ENCODE results near the gene SRRM4. TPM values are rescaled to one million over a fixed set of nuclear protein-coding genes. Genes with fewer than 3 reads are reported as not detected.

The SRRM4 gene
- total RNA-seq (not detected), total RNA-seq (0 to 0.18 (median 0) reads per million in 172 experiments)
- not detected for polyA plus RNA-seq (2013, experiment 1 of 2)
- polyA plus RNA-seq (2013, experiment 2 of 2), result 0.01 TPM

GRCh38 chr12:118981285-118982211 lies at the start of gene SRRM4:
Gene SRRM4 (plus strand): TSS chr12:118981541. CDS start chr12:118981883, 342 bp downstream.
- no peaks in the 10 kb centered on the region for H3K4me1 ChIP-seq (ENCODE audit: insufficient read depth, low read length)
- POLR2A ChIA-PET, result no interaction called here
- H3K9me3 ChIP-seq (ENCODE audit: control insufficient read depth in 1 of 2, insufficient read depth in 1 of 2, low read length in 2 of 2), result peaks cover 0 to 25% of the 10 kb centered on the region in 2 experiments
- intact Hi-C loops (cut with DNase I, micrococcal nuclease), result no loop called here
- ATAC-seq (ENCODE audit: poor library complexity) (no peak), DNase-seq (no peak)
- no peak within 1 kb of the TSS for H3K4me3 ChIP-seq (ENCODE audit: low read length)
- no peak for TF ChIP-seq CTCF (IDR thresholded peaks at IDR 0.05)
- Mint-ChIP-seq H3K4me3 (no peak within 1 kb of the TSS), H3K4me1 (ENCODE audit: low read depth) (no peaks in the 10 kb centered on the region), H3K36me3 (ENCODE audit: low read depth) (no peaks in the 10 kb centered on the region), H3K27me3 (peaks cover 62% of the 10 kb centered on the region), H3K27ac (no peak within 1 kb of the TSS), H3K9me3 (peaks cover 7% of the 10 kb centered on the region)
- H3K36me3 ChIP-seq (ENCODE audit: insufficient read depth, low read length), result no peaks in the 10 kb centered on the region
- CTCF ChIA-PET, result no interaction called here
- no peak within 1 kb of the TSS for H3K27ac ChIP-seq (ENCODE audit: low read depth in 1 of 2, low read length in 2 of 2)
- peaks cover 26 to 36% of the 10 kb centered on the region in 2 experiments for H3K27me3 ChIP-seq (ENCODE audit: control insufficient read depth in 1 of 2, insufficient read depth in 2 of 2, low read length in 2 of 2)

- Mint-ChIP-seq H3K27ac (no peak overlapping the region), H3K27me3 (no peaks in the 10 kb centered on the region), H3K4me1 (ENCODE audit: low read depth) (no peaks in the 10 kb centered on the region), H3K4me3 (no peak overlapping the region), H3K36me3 (ENCODE audit: low read depth) (no peaks in the 10 kb centered on the region), H3K9me3 (peaks cover 2% of the 10 kb centered on the region)
- no peaks in the 10 kb centered on the region for H3K9me3 ChIP-seq (ENCODE audit: control insufficient read depth in 1 of 2, insufficient read depth in 1 of 2, low read length in 2 of 2)
- CTCF ChIA-PET, result no interaction called here
- TF ChIP-seq CTCF (IDR thresholded peaks at IDR 0.05), result no peak
- H3K27me3 ChIP-seq (ENCODE audit: control insufficient read depth in 1 of 2, insufficient read depth in 2 of 2, low read length in 2 of 2), result no peaks in the 10 kb centered on the region
- H3K4me1 ChIP-seq (ENCODE audit: insufficient read depth, low read length), result no peaks in the 10 kb centered on the region
- no peaks in the 10 kb centered on the region for H3K36me3 ChIP-seq (ENCODE audit: insufficient read depth, low read length)
- no peak for DNase-seq
- no peak overlapping the region for H3K27ac ChIP-seq (ENCODE audit: low read depth in 1 of 2, low read length in 2 of 2)
- ATAC-seq (ENCODE audit: poor library complexity), result no peak
- POLR2A ChIA-PET, result no interaction called here
- H3K4me3 ChIP-seq (ENCODE audit: low read length), result no peak overlapping the region
- intact Hi-C loops (cut with DNase I, micrococcal nuclease), result no loop called here
These were observed 35.1 kb upstream of the SRRM4 start for GRCh38 chr12:118946256-118946655.

GRCh38 chr12:118958520-118958919 lies 22.8 kb upstream of the SRRM4 start:
- Mint-ChIP-seq H3K27ac (no peak overlapping the region), H3K4me1 (ENCODE audit: low read depth) (no peaks in the 10 kb centered on the region), H3K4me3 (no peak overlapping the region), H3K27me3 (no peaks in the 10 kb centered on the region), H3K36me3 (ENCODE audit: low read depth) (no peaks in the 10 kb centered on the region), H3K9me3 (peaks cover 5% of the 10 kb centered on the region)
- no peak for DNase-seq
- H3K9me3 ChIP-seq (ENCODE audit: control insufficient read depth in 1 of 2, insufficient read depth in 1 of 2, low read length in 2 of 2), result no peaks in the 10 kb centered on the region
- TF ChIP-seq CTCF (IDR thresholded peaks at IDR 0.05), result no peak
- no peak overlapping the region for H3K27ac ChIP-seq (ENCODE audit: low read depth in 1 of 2, low read length in 2 of 2)
- H3K36me3 ChIP-seq (ENCODE audit: insufficient read depth, low read length), result no peaks in the 10 kb centered on the region
- H3K27me3 ChIP-seq (ENCODE audit: control insufficient read depth in 1 of 2, insufficient read depth in 2 of 2, low read length in 2 of 2), result no peaks in the 10 kb centered on the region
- intact Hi-C loops (cut with DNase I, micrococcal nuclease), result no loop called here
- POLR2A ChIA-PET, result no interaction called here
- no peaks in the 10 kb centered on the region for H3K4me1 ChIP-seq (ENCODE audit: insufficient read depth, low read length)
- no peak overlapping the region for H3K4me3 ChIP-seq (ENCODE audit: low read length)
- CTCF ChIA-PET, result no interaction called here
- no peak for ATAC-seq (ENCODE audit: poor library complexity)

Measured in CD4-positive, alpha-beta T cell (primary cell).